T-helper 9 cell (primary cell): ENCODE results near the gene ANP32A.
"Not testable (repeated sequence)": the region's sequence is repeated elsewhere in the genome, so short reads cannot be mapped to it uniquely, and the experiment has no call there.

ENCODE experiments used
- DNase-seq: peaks from one replicate; pipeline ENCODE4 v3.0.0-alpha.2; 2020

ANP32A gene

GRCh38 chr15:68781766-68782588 lies 38.7 kb downstream of the ANP32A start:
- DNase-seq = no peak

- no peak for DNase-seq
Measured at GRCh38 chr15:68781217-68781616, 39.5 kb downstream of the ANP32A start.

GRCh38 chr15:68778876-68779275 lies 41.8 kb downstream of the ANP32A start:
- DNase-seq = no peak

GRCh38 chr15:68776477-68777270 lies 44.0 kb downstream of the ANP32A start:
- no peak for DNase-seq

- DNase-seq = no peak
Measured at GRCh38 chr15:68775671-68776476, 44.8 kb downstream of the ANP32A start.

GRCh38 chr15:68775236-68775577 lies 45.5 kb downstream of the ANP32A start:
- no peak for DNase-seq

GRCh38 chr15:68774521-68775235 lies 46.0 kb downstream of the ANP32A start:
- DNase-seq = no peak

- DNase-seq = no peak
Measured at GRCh38 chr15:68774120-68774519, 46.6 kb downstream of the ANP32A start.

- no peak for DNase-seq
Measured at GRCh38 chr15:68773036-68773435, 47.7 kb downstream of the ANP32A start.

- DNase-seq = no peak
Measured at GRCh38 chr15:68770216-68770615, 50.5 kb downstream of the ANP32A start.

- no peak for DNase-seq
Measured at GRCh38 chr15:68769702-68770101, 51.0 kb downstream of the ANP32A start.

GRCh38 chr15:68768321-68768720 lies 52.4 kb downstream of the ANP32A start:
- no peak for DNase-seq

- no peak for DNase-seq
Measured at GRCh38 chr15:68767833-68768232, 52.9 kb downstream of the ANP32A start.

- no peak for DNase-seq
Measured at GRCh38 chr15:68765602-68766368, 54.9 kb downstream of the ANP32A start.

GRCh38 chr15:68764090-68764489 lies 56.6 kb downstream of the ANP32A start:
- no peak for DNase-seq

GRCh38 chr15:68763063-68763462 lies 57.6 kb downstream of the ANP32A start:
- no peak for DNase-seq

- not testable (repeated sequence) for DNase-seq
Measured at GRCh38 chr15:68759982-68760579, 60.6 kb downstream of the ANP32A start.

- no peak for DNase-seq
Measured at GRCh38 chr15:68755731-68756130, 65.0 kb downstream of the ANP32A start.

GRCh38 chr15:68751622-68752021 lies 69.1 kb downstream of the ANP32A start:
- no peak for DNase-seq

- no peak for DNase-seq
Measured at GRCh38 chr15:68749793-68750192, 70.9 kb downstream of the ANP32A start.

- no peak for DNase-seq
Measured at GRCh38 chr15:68749365-68749764, 71.3 kb downstream of the ANP32A start.
